DMS53 treated with DMSO at 0.1 percent for 48 hours (cell line): ENCODE results near the gene RHOBTB1.
A peak's percentile ranks its signal among the peaks of the same experiment; 100 is the strongest.

Experiments used
- DNase-seq: peaks from one replicate; lab custom pipeline; 2025; ENCODE audit not compliant: unreplicated experiment; lab: John Stamatoyannopoulos, UW

The RHOBTB1 gene

DNA sequence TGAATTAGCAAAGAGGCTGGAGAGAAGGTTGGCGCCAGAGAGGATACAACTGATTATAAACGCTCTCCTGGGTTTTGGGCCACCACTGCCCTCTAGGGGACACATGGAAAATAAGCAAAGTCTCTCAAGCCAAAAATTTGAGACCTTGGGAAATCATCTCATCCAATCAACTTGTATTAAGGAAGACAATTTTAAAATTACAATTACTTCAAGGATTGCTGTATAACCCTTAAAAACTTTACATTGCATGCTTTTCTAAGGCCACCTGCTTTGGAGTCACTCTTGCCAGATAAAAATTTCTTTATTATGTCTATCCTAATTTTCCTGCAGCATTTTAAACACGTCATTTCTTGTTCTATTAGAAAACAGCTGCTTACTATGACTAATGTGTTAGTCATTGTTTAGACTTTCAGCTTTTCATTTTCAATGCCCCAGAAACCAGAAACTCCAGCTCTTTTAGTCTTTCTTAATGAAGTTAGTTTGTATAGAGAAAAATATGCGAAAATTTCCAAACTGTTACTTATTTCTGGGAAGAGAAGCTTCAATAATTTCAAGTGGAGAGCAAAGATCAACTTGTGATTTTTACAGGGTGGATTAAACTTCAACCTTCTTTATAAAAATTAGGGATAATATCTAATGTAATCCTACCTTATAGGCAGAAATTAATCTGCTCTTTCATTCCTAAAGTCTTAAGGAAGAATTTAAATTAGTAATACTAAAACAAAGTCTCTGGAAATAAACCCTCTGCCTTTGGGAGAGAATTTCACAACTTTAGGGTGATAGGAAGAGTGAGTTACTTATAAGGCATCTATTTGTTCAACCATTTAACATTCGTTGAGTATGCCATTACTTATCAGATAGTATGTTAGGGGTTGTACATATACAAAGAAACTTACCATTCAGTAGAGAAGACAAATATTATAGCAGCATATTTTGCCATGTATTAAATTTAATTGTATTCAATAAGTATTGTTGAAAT is 20.6 kb upstream of the RHOBTB1 start:
- peak; percentile 90 for DNase-seq

DNA sequence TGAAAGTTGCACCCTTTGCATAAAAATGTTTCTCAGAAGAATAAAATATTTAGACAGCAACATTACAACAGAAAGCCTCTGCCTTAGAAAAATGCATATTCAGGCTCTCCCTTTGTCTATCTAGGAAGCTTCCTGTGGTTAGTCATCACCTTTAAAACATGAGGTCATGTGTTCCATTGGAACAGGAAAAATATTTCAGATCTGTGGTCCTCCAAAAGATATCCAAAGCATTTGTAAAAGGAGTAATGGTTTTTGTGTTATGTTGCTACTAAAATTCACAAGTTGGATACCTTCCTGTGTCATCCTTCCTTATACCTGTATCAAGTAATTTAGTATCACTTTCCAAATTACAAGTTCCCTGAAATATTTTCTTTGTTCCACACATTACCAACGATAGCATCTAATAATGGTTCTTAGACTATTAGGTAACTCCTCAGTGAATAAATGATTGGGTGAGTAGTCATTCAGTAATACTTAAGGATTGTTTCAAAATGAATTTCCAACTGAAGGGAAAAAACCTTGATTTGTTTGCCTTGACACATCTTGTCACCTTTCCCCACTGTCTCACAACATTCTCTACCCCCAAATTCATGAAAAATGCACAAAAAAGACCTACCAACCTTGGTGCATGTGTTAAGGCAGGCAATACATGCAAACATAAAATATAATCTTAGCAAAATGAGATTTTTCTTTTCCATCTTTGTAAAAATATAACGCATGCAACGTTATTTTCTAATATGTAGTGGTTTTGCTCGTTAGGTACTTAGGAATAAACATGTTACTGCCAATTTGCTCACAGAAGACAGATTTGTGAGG is 19.7 kb upstream of the RHOBTB1 start:
- peak; percentile 50 for DNase-seq

- DNase-seq, result no peak
Measured at GRCh38 chr10:60962946-60963345, 19.0 kb upstream of the RHOBTB1 start.

GRCh38 chr10:60960913-60961312 is 16.9 kb upstream of the RHOBTB1 start:
- no peak for DNase-seq

- no peak for DNase-seq
Measured at GRCh38 chr10:60960031-60960430, 16.0 kb upstream of the RHOBTB1 start.

DNA sequence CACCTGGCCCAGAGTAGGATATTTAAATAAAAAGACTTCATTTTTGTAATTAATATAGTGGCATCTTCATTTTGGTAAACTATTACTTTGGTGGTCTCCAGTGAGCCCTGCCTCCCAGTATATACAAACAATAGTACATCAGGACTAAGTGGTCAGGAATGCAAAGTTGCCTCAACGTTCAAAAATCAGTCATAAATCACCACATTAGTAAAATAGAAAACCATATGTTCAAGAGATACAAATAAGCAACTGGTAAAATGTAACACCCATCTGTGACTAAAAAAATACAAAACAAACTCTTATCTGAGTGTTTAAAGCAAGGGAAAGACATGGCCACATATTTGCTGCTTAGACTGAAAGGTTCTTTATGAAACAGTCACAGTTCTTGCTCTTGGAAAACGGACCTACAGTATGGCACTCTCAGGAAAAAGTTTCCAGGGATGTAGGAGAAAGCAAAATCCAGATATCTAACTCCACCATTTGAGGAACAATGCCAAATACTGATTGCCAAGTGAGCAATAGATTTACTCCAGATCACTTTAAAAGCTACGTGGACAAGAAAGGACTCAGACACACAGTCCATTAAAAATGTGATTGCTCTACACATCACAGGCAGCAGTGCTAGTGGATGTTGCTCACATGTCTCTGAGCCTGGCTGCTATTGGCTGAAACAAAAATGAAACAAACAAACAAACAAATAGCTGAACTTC is 15.1 kb upstream of the RHOBTB1 start:
- no peak for DNase-seq

GRCh38 chr10:60957667-60958221 is 13.8 kb upstream of the RHOBTB1 start:
- DNase-seq, result no peak

DNA sequence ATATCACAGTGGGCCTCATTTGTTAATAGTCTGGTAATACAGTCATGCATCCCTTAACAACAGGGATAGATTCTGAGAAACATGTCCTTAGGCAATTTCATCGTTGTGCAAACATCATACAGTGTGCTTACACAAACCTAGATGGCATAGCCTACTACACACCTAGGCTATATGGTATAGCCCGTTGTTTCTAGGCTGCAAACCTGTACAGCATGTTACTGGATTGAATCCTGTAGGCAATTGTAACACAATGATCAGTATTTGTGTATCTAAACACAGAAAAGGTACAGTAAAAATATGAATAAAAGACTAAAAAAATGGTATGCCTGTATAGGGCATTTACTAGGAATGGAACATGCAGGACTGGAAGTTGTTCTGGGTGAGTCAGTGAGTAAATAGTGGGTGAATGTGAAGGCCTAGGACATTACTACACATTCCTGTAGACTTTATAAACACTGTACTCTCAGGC is 12.0 kb upstream of the RHOBTB1 start:
- DNase-seq, result peak; percentile 69

GRCh38 chr10:60955316-60955715 is 11.3 kb upstream of the RHOBTB1 start:
- DNase-seq, result no peak

GRCh38 chr10:60954035-60954434 is 10.1 kb upstream of the RHOBTB1 start:
- DNase-seq, result no peak

DNA sequence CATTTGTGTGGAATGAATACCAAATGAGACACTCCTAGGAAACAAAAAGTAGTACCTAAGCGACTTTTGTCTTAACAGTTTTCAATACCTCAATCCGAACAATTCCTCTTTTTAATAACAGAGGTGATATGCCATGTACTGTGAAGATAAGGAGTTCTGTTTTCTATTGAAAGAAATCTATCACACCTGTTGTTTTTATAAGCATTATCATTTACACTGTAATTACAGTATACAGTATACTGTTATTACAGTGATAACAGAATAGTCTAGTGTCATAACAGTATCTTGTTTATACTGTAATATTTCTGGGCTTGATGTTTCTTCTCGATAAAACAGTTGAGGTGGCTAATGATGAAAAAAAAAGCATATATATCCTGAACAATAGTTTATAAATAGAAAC is 9.4 kb upstream of the RHOBTB1 start:
- no peak for DNase-seq

DNA sequence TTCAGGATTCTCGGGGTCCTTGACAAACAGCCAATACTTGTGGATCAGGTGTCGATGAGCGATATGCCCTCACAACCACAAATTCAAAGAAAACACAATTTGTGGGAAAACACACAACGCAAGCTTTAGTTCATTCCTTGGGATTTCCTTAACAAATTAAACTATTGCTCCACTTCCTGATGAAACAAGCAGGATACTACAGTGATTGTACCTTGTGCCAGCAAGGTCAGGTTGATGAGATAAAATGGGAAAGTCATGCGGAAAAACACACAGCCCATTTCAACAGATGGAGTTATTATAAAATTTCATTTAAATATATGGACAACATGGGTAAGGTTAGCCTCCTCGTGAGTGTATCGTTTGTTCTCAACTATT is 8.8 kb upstream of the RHOBTB1 start:
- no peak for DNase-seq

GRCh38 chr10:60952067-60952845 is 8.3 kb upstream of the RHOBTB1 start:
- no peak for DNase-seq

DNA sequence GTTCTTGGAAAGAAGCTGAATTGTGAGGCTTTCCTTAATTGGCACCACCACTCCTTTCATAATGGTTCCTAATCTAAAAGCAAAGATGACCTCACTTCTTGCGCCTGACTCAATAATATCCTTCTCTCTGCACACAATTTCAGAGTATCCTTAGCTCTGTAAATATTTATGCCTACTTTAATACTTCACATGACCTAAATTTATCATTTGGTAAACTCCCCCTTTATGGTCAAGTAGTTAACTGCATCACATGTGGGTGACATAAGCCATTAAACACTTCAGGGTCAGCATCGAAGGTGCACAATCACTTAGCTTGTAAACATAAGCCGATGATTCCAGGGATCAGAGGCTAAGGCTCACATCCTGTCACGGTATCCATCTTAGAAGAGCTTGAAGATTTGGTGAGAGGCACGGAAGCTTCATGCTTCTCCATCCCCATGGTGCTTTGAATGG is 7.3 kb upstream of the RHOBTB1 start:
- DNase-seq, result peak; percentile 90

- no peak for DNase-seq
Measured at GRCh38 chr10:60950300-60950699, 6.3 kb upstream of the RHOBTB1 start.

DNA sequence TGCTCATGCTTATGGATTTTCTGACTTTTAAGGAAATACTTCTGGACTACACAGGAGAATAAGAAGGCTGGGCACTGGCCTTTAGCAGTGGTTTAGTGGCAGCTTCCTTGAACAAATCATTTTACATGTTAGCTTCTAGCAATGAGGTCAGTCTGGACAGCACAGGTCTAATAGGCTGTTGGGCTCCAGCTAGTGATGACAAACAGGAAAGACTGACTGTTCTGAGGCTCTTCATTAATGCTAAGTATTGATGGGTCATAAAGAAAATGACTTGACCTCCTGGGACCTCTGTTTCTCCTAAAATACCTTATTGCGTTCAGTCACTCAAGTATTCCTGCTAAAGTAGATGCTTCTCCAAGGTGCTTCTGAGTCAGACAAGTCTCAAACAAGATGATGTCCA is 4.9 kb upstream of the RHOBTB1 start:
- no peak for DNase-seq

DNA sequence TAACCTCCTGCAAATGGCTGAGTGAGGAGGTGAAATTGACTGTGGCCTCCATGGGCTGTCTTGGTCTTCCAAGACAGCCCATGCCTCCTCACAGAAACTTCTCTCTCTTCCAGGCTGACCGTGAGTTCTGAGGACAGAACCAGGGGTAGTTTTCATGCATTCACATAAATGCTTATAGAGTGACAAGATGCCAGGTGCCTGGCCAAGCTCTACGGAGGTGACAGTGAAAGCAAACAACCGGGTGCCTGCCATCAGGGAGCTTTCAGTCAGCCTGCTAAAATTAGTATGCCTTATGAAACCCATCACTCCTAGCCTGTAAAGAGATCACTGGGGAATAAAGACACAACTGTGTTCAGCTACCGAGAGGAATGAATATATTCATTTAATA is 919 bp upstream of the RHOBTB1 start:
- DNase-seq, result no peak

DNA sequence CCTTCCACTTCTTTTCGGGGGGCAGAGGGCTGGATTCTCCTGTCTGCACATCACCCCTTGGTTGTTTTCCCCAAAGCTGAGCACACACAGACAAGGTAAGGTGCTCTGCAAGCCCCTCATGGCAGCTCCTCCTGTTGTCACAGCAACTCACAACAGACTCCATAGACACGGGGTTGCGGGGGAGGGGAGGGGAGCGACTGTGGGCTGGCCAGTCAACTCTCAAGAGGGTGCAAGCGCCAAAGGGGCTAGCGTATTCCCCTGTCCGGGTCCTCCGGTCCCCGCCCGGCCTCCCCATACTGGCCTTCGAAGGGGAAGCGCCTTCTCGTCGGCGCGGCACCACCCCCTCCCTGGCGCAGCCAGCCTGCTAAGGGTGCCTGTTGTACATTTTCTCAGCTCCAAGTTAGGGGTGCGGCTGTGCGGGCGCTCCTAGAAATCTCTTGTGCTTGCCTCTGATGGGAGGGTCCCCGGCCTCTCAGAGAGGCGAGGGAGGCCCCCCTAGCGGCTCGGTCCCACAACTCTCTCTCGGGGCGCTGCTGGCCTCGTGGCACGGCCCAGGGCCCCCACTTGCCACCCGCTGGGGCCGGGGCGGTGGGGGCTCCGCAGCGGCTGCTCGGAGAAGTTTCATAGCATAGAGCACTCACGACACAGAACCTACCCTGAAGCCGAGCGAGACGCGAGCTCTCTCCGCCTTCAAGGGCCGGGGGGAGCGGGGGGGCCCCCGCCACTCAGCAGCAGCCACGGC is 498 bp downstream of the RHOBTB1 start:
- peak; percentile 44 for DNase-seq

DNA sequence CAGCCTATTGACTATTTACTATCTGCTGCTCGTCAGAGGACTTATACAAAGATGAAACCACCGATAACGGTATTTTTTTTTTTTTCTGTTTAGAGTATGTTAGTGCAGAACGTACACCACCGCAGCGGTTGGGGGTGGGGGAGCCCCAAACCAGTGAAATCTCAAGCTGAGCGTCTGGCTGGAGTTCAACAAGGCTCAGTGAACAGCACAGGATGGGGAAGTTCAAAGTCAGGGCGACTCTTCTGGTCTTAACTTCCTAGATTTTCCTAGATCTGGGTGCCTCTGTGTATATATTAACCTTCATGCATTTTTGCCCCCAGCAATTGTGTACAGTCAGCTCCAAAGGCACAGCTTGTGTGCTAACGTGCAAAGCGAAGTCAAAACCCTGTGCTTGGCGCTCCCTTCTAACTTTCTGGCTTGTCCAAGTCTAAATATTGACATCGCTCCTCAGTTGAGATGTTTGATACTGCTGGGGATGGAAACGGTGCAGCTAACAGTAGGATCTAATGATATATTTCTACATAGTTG is 1.1 kb downstream of the RHOBTB1 start:
- DNase-seq, result peak; percentile 36
